Glutamatergic neuron (in vitro differentiated cells): ENCODE measurements around the gene PRDM10. TPM values are rescaled to one million over a fixed set of nuclear protein-coding genes. Genes with fewer than 3 reads are reported as not detected.

Experiments used
- DNase-seq: peaks from one replicate; pipeline ENCODE4 v3.0.0; 2022
- H3K27ac Mint-ChIP-seq: one replicate; pipeline ENCODE4 v1.8.0; 2020; ENCODE audit warnings: mild to moderate bottlenecking, mixed read lengths, inconsistent platforms; ENCODE audit not compliant: unreplicated experiment
- H3K27me3 Mint-ChIP-seq: one replicate; pipeline ENCODE4 v1.8.0; 2020; ENCODE audit warnings: mild to moderate bottlenecking, moderate library complexity, mixed read lengths, inconsistent platforms; ENCODE audit not compliant: unreplicated experiment
- H3K36me3 Mint-ChIP-seq: one replicate; pipeline ENCODE4 v1.8.0; 2020; ENCODE audit warnings: mild to moderate bottlenecking, mixed read lengths, inconsistent platforms; ENCODE audit not compliant: unreplicated experiment
- H3K4me1 Mint-ChIP-seq: one replicate; pipeline ENCODE4 v1.8.0; 2020; ENCODE audit warnings: mild to moderate bottlenecking, low read depth, mixed read lengths, inconsistent platforms; ENCODE audit not compliant: unreplicated experiment
- H3K4me3 Mint-ChIP-seq: one replicate; pipeline ENCODE4 v1.8.0; 2020; ENCODE audit warnings: mild to moderate bottlenecking, mixed read lengths, inconsistent platforms; ENCODE audit not compliant: unreplicated experiment
- H3K9me3 Mint-ChIP-seq: one replicate; pipeline ENCODE4 v1.8.0; 2020; ENCODE audit warnings: mild to moderate bottlenecking, moderate library complexity, mixed read lengths, inconsistent platforms; ENCODE audit not compliant: unreplicated experiment
- CTCF ChIP-seq: fragments of 200-600 bp; sonication (generic); IDR thresholded peaks from one replicate; pipeline ENCODE4 v1.5.0; 2021; ENCODE audit not compliant: partially characterized antibody, unreplicated experiment
- total RNA-seq: library from RNA; stranded (reverse); fragmentation: NEBNext Ultra II Directional; extraction: Animal tissue kit (Norgen Biotek cat#: 25700); gene quantifications from one replicate; pipeline ENCODE4 v1.2.1, GENCODE V29; 2021; ENCODE audit not compliant: unreplicated experiment

Gene PRDM10
- total RNA-seq, 1 donor from 2014 or later: 19.8 TPM

GRCh38 chr11:129989149-129989813 is 13.4 kb downstream of the PRDM10 start:
- Mint-ChIP-seq H3K27ac (no peak overlapping the region), H3K4me1 (peaks cover 13% of the 10 kb centered on the region), H3K36me3 (no peaks in the 10 kb centered on the region), H3K9me3 (peaks cover 3% of the 10 kb centered on the region), H3K4me3 (no peak overlapping the region), H3K27me3 (no peaks in the 10 kb centered on the region)
- no peak for DNase-seq
- no peak for TF ChIP-seq CTCF

- no peak overlapping the region for H3K4me3 Mint-ChIP-seq
- H3K9me3 Mint-ChIP-seq: peaks cover 3% of the 10 kb centered on the region
These were observed 14.7 kb downstream of the PRDM10 start for GRCh38 chr11:129987950-129988349.

GRCh38 chr11:129985823-129986222 is 16.8 kb downstream of the PRDM10 start:
- Mint-ChIP-seq H3K9me3 (peaks cover 3% of the 10 kb centered on the region), H3K4me3 (no peak overlapping the region), H3K36me3 (no peaks in the 10 kb centered on the region), H3K4me1 (peaks cover 8% of the 10 kb centered on the region), H3K27me3 (no peaks in the 10 kb centered on the region), H3K27ac (no peak overlapping the region)
- TF ChIP-seq CTCF: no peak
- no peak for DNase-seq

More at GRCh38 chr11:129987950-129988349, 14.7 kb downstream of the PRDM10 start:
- Mint-ChIP-seq H3K36me3 (no peaks in the 10 kb centered on the region), H3K27ac (no peak overlapping the region), H3K4me1 (peaks cover 14% of the 10 kb centered on the region), H3K27me3 (no peaks in the 10 kb centered on the region)
- TF ChIP-seq CTCF: no peak
- DNase-seq: no peak

- Mint-ChIP-seq H3K27me3 (peaks cover 2% of the 10 kb centered on the region), H3K27ac (no peak overlapping the region), H3K4me1 (peaks cover 8% of the 10 kb centered on the region), H3K36me3 (no peaks in the 10 kb centered on the region), H3K9me3 (peaks cover 3% of the 10 kb centered on the region), H3K4me3 (no peak overlapping the region)
- no peak for DNase-seq
- TF ChIP-seq CTCF: no peak
These were observed 22.5 kb downstream of the PRDM10 start for GRCh38 chr11:129980086-129980485.

GRCh38 chr11:129979046-129979605 is 23.5 kb downstream of the PRDM10 start:
- H3K27me3 Mint-ChIP-seq: peaks cover 2% of the 10 kb centered on the region
- no peak overlapping the region for H3K27ac Mint-ChIP-seq
- H3K4me1 Mint-ChIP-seq: no peaks in the 10 kb centered on the region
- no peaks in the 10 kb centered on the region for H3K36me3 Mint-ChIP-seq
- no peak for TF ChIP-seq CTCF
- no peak overlapping the region for H3K4me3 Mint-ChIP-seq
- no peaks in the 10 kb centered on the region for H3K9me3 Mint-ChIP-seq
- DNase-seq: no peak
